ENCODE data around the gene HMCN2.

- TF ChIP-seq CTCF (conservative IDR thresholded peaks at IDR 0.05) = no peak
- no peak for TF ChIP-seq EZH2 (IDR thresholded peaks at IDR 0.05; ENCODE audit: low read depth)
These were observed 208.0 kb downstream of the HMCN2 start for GRCh38 chr9:130473566-130473965.
